ENCODE data around the gene HRH4.

DNA sequence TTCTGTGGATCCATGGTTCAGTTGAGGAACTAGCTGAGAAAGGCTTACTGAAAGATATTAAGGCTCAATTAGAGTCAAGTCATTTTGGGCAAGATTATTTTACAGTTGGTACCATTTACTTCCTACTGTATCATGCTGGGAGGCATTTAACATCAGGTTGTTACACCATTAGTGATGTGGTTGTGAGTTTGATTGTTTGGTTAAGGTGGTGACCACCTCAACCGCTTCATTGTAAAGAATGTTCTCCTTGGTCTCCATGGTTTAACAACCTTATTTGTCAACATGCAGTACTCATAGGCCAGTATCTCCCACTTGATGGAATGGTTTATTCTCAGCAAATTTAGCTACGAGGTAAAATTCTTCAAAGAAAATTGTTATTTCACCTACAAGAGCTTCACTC lies 34.1 kb downstream of the HRH4 start:
- TF ChIP-seq, protein P1, sequence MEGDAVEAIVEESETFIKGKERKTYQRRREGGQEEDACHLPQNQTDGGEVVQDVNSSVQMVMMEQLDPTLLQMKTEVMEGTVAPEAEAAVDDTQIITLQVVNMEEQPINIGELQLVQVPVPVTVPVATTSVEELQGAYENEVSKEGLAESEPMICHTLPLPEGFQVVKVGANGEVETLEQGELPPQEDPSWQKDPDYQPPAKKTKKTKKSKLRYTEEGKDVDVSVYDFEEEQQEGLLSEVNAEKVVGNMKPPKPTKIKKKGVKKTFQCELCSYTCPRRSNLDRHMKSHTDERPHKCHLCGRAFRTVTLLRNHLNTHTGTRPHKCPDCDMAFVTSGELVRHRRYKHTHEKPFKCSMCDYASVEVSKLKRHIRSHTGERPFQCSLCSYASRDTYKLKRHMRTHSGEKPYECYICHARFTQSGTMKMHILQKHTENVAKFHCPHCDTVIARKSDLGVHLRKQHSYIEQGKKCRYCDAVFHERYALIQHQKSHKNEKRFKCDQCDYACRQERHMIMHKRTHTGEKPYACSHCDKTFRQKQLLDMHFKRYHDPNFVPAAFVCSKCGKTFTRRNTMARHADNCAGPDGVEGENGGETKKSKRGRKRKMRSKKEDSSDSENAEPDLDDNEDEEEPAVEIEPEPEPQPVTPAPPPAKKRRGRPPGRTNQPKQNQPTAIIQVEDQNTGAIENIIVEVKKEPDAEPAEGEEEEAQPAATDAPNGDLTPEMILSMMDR (conservative IDR thresholded peaks at IDR 0.05; ENCODE audit: low read length): no peak
- no peak for TF ChIP-seq EZH2phosphoT487 (IDR thresholded peaks at IDR 0.05; ENCODE audit: borderline replicate concordance, low read depth, low read length)

All from OCI-LY7 (cell line).